KMS-11 (cell line): ENCODE results near the gene CDH4.

Experiments used
- H2AFZ ChIP-seq: fragments of 200-600 bp; sonication (generic); 2 replicates; pipeline ENCODE4 v1.6.1; 2016; ENCODE audit warnings: antibody characterized with exemption, mixed run types, low read depth
- H3K27ac ChIP-seq: fragments of 200-600 bp; sonication (generic); 2 replicates; pipeline ENCODE4 v1.6.1; 2016; ENCODE audit warnings: mild to moderate bottlenecking, mixed run types
- H3K27me3 ChIP-seq: fragments of 200-600 bp; sonication (generic); 2 replicates; pipeline ENCODE4 v1.6.1; 2017; ENCODE audit warnings: mild to moderate bottlenecking, low read depth, mixed run types, moderate library complexity; ENCODE audit not compliant: insufficient read depth
- H3K36me3 ChIP-seq: fragments of 200-600 bp; sonication (generic); 2 replicates; pipeline ENCODE4 v1.6.1; 2017; ENCODE audit warnings: mild to moderate bottlenecking, mixed run types; ENCODE audit not compliant: insufficient read depth
- H3K4me1 ChIP-seq: fragments of 200-600 bp; sonication (generic); 2 replicates; pipeline ENCODE4 v1.6.1; 2016; ENCODE audit warnings: mild to moderate bottlenecking, low read depth, mixed run types; ENCODE audit not compliant: poor library complexity, severe bottlenecking
- H3K4me2 ChIP-seq: fragments of 200-600 bp; sonication (generic); 2 replicates; pipeline ENCODE4 v1.7.0; 2016; ENCODE audit warnings: mild to moderate bottlenecking, mixed run types
- H3K4me3 ChIP-seq: fragments of 200-600 bp; sonication (generic); IDR thresholded peaks from 2 replicates; pipeline ENCODE4 v1.6.1; 2017; ENCODE audit warnings: low read depth, low read length, mixed read lengths; ENCODE audit not compliant: insufficient read depth
- H3K79me2 ChIP-seq: fragments of 200-600 bp; sonication (generic); 2 replicates; pipeline ENCODE4 v1.6.1; 2016; ENCODE audit warnings: low read depth, mixed run types; ENCODE audit not compliant: insufficient read depth
- H3K9ac ChIP-seq: fragments of 200-600 bp; sonication (generic); 2 replicates; pipeline ENCODE4 v1.6.1; 2016; ENCODE audit warnings: mild to moderate bottlenecking, mixed run types
- H4K20me1 ChIP-seq: fragments of 200-600 bp; sonication (generic); 2 replicates; pipeline ENCODE4 v1.6.1; 2016; ENCODE audit warnings: mild to moderate bottlenecking, mixed run types; ENCODE audit not compliant: insufficient read depth
- TF ChIP-seq, protein P1 (sequence below): fragments of 200-600 bp; sonication (generic); conservative IDR thresholded peaks from 2 replicates; pipeline ENCODE4 v1.6.1; 2017; ENCODE audit warnings: low read depth, mild to moderate bottlenecking, antibody characterized with exemption, low read length, moderate library complexity, mixed read lengths

Gene CDH4

DNA sequence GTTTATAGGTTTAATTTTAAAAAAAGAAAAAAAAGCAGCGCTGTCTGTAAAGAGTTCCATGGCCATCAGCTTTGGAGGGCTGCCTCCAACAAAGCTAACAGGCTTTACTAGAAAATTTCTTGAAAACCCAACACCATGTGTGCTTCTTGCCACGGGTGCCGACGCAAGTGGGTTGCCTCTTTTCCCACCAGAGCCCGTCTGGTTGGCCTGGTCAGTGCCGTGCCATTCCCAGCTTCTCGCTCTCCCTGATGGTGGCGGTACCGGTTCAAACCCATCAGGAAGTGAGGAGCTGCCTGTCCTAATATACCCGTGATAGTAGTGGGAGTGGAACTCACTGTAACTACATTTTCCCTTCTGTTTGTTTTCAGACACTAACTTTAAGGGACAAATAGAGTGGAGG is 73.7 kb downstream of the CDH4 start:
- no peak overlapping the region for H3K4me2 ChIP-seq
- TF ChIP-seq, protein P1, sequence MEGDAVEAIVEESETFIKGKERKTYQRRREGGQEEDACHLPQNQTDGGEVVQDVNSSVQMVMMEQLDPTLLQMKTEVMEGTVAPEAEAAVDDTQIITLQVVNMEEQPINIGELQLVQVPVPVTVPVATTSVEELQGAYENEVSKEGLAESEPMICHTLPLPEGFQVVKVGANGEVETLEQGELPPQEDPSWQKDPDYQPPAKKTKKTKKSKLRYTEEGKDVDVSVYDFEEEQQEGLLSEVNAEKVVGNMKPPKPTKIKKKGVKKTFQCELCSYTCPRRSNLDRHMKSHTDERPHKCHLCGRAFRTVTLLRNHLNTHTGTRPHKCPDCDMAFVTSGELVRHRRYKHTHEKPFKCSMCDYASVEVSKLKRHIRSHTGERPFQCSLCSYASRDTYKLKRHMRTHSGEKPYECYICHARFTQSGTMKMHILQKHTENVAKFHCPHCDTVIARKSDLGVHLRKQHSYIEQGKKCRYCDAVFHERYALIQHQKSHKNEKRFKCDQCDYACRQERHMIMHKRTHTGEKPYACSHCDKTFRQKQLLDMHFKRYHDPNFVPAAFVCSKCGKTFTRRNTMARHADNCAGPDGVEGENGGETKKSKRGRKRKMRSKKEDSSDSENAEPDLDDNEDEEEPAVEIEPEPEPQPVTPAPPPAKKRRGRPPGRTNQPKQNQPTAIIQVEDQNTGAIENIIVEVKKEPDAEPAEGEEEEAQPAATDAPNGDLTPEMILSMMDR, result no peak
- no peak overlapping the region for H3K9ac ChIP-seq
- no peak overlapping the region for H3K27ac ChIP-seq
- H3K4me1 ChIP-seq, result no peaks in the 10 kb centered on the region
- H3K4me3 ChIP-seq, result no peak overlapping the region
- H4K20me1 ChIP-seq, result no peaks in the 10 kb centered on the region
- no peaks in the 10 kb centered on the region; the same call in 1 of the 2 replicates for H3K27me3 ChIP-seq
- H3K36me3 ChIP-seq, result no peaks in the 10 kb centered on the region
- H3K79me2 ChIP-seq, result no peaks in the 10 kb centered on the region
- H2AFZ ChIP-seq, result no peak overlapping the region

DNA sequence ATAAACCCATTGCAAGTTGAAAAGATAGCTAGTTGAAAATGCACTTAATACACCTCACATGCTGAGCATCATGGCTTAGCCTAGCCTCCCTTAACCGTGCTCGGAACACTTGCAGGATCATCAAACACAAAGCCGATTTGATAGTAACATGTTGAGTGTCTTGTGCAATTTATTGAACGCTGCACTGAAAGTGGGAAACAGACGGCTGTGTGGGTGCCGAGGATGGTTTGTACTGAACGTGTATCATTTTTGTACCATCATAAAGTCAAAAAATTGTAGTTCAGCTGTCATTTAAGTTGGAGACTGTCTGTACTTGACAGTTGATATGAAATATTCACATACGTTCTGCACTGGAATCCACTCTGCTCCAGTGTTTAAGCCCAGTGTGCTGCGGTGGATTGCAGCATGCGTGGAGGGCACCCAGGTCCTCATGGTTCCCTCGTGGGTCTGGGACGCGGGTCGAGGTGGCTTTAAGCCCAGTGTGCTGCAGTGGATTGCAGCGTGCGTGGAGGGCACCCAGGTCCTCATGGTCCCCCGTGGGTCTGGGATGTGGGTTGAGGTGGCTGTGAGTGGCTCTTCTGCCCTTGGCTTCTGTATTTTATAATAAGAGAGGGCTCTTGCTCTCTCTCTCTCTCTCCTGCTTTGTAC is 77.0 kb downstream of the CDH4 start:
- H3K27ac ChIP-seq, result no peak overlapping the region
- TF ChIP-seq, protein P1, result no peak
- no peaks in the 10 kb centered on the region for H3K4me1 ChIP-seq
- H3K27me3 ChIP-seq, result no peaks in the 10 kb centered on the region
- no peaks in the 10 kb centered on the region for H4K20me1 ChIP-seq
- H2AFZ ChIP-seq, result no peak overlapping the region
- no peak overlapping the region for H3K9ac ChIP-seq
- no peaks in the 10 kb centered on the region for H3K36me3 ChIP-seq
- no peaks in the 10 kb centered on the region for H3K79me2 ChIP-seq
- H3K4me2 ChIP-seq, result no peak overlapping the region
- H3K4me3 ChIP-seq, result no peak overlapping the region

DNA sequence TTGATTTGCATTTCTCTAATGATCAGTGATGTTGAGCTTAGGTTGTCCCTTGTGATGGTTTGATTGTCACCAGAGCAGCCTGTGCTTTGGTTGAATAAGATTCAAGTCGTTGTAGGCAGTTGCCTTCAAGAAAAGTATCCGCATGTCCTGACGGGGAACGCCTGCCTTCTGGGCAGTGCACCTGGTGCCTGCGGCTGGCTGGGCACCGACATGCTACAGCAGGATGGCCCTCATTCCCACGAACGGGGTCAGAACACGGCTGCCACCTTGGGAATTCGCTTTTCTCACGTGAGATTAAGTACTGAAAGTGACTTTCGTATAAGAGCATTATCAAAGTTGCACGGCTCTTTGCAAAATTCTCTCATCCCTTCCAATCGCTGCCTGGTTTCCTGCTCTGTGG is 78.4 kb downstream of the CDH4 start:
- no peaks in the 10 kb centered on the region for H3K27me3 ChIP-seq
- H3K79me2 ChIP-seq, result no peaks in the 10 kb centered on the region
- H4K20me1 ChIP-seq, result no peaks in the 10 kb centered on the region
- TF ChIP-seq, protein P1, result no peak
- no peak overlapping the region for H3K4me2 ChIP-seq
- H3K4me3 ChIP-seq, result no peak overlapping the region
- no peak overlapping the region for H3K9ac ChIP-seq
- H2AFZ ChIP-seq, result no peak overlapping the region
- H3K27ac ChIP-seq, result no peak overlapping the region
- H3K36me3 ChIP-seq, result no peaks in the 10 kb centered on the region
- no peaks in the 10 kb centered on the region for H3K4me1 ChIP-seq

GRCh38 chr20:61331543-61331942 is 79.5 kb downstream of the CDH4 start:
- H3K27ac ChIP-seq, result no peak overlapping the region
- no peak overlapping the region for H3K4me3 ChIP-seq

More at GRCh38 chr20:61331543-61331942, 79.5 kb downstream of the CDH4 start:
- H3K4me1 ChIP-seq, result no peaks in the 10 kb centered on the region
- no peak overlapping the region for H3K9ac ChIP-seq
- TF ChIP-seq, protein P1, result no peak
- H2AFZ ChIP-seq, result no peak overlapping the region
- H3K4me2 ChIP-seq, result no peak overlapping the region
- no peaks in the 10 kb centered on the region for H3K36me3 ChIP-seq
- no peaks in the 10 kb centered on the region for H4K20me1 ChIP-seq
- H3K79me2 ChIP-seq, result no peaks in the 10 kb centered on the region
- H3K27me3 ChIP-seq, result no peaks in the 10 kb centered on the region
